GM12878 (cell line): ENCODE data around the gene SLC25A13. TPM values are rescaled to one million over a fixed set of nuclear protein-coding genes. Genes with fewer than 3 reads are reported as not detected.

Experiments
- ATAC-seq: fragments of 200-7000 bp; cut with Tn5 transposase; 3 replicates; pipeline ENCODE4 v1.9.1; 2020; ENCODE audit warnings: mild to moderate bottlenecking, moderate library complexity
- BruUV-seq: library from RNA; stranded (reverse); fragments of 400-500 nt; replicated peaks from 2 replicates; lab custom pipeline; 2021; lab: Mats Ljungman, UMichigan
- CTCF ChIA-PET: fragments of 300-600 bp; sonication (Branson Sonifier 250); formaldehyde crosslinking; extraction: SDS; loops from one replicate; lab custom pipeline; 2021; ENCODE audit warnings: inconsistent platforms; lab: Yijun Ruan, JAX
- POLR2A ChIA-PET: fragments of 350-600 bp; formaldehyde crosslinking; extraction: SDS; loops from one replicate; lab custom pipeline; 2021; ENCODE audit warnings: inconsistent platforms; lab: Charles Lee
- RAD21 ChIA-PET: fragments of 300-600 bp; sonication (Branson Sonifier 250); formaldehyde crosslinking; loops from one replicate; lab custom pipeline; 2023; ENCODE audit warnings: antibody characterized with exemption; ENCODE audit not compliant: unreplicated experiment; lab: Charles Lee
- SMC1A ChIA-PET: fragments of 300-600 bp; sonication (Branson Sonifier 250); formaldehyde crosslinking; loops from one replicate; lab custom pipeline; 2023; ENCODE audit not compliant: unreplicated experiment, uncharacterized antibody; lab: Charles Lee
- DNase-seq: peaks from one replicate; pipeline ENCODE4 v3.0.0-alpha.2; 2011; ENCODE audit warnings: low read depth, low spot score
- FAIRE-seq: peaks from 3 replicates; lab custom pipeline; 2011; peaks lifted over from hg19 to GRCh38; lab: Jason Lieb, UNC
- H2AFZ ChIP-seq: 2 replicates; pipeline ENCODE4 v1.6.0; 2011; ENCODE audit warnings: low read depth, low read length, control low read depth; ENCODE audit not compliant: control insufficient read depth
- H3K27ac ChIP-seq: 2 replicates; pipeline ENCODE4 v1.5.1; 2011; ENCODE audit warnings: control low read depth; ENCODE audit not compliant: control insufficient read depth, insufficient read depth
- H3K27me3 ChIP-seq, 2 experiments: replicated peaks in 1 of 2; 2 replicates each; pipeline versions ENCODE4 v1.6.0 to v1.6.1; 2011; ENCODE audit warnings: low read length in 1 of 2; ENCODE audit not compliant: control insufficient read depth in 2 of 2, insufficient read depth in 2 of 2
- H3K36me3 ChIP-seq, 2 experiments: 2 replicates each; pipeline ENCODE4 v1.5.1; 2011; ENCODE audit warnings: low read length in 1 of 2; ENCODE audit not compliant: control insufficient read depth in 2 of 2, insufficient read depth in 2 of 2
- H3K4me1 ChIP-seq: 2 replicates; pipeline ENCODE4 v1.6.1; 2011; ENCODE audit warnings: mild to moderate bottlenecking, low read length, moderate library complexity, mixed read lengths; ENCODE audit not compliant: control insufficient read depth, insufficient read depth
- H3K4me2 ChIP-seq: 2 replicates; pipeline ENCODE4 v1.6.0; 2011; ENCODE audit warnings: control low read depth; ENCODE audit not compliant: control insufficient read depth, insufficient read depth
- H3K4me3 ChIP-seq: fragments of 200-600 bp; sonication (generic); 2 replicates; pipeline ENCODE4 v1.5.1; 2016
- H3K79me2 ChIP-seq: 2 replicates; pipeline ENCODE4 v1.6.0; 2011; ENCODE audit warnings: low read length; ENCODE audit not compliant: control insufficient read depth, insufficient read depth
- H3K9ac ChIP-seq: 2 replicates; pipeline ENCODE4 v1.8.0; 2011; ENCODE audit warnings: low read length, control low read depth, mixed read lengths; ENCODE audit not compliant: control insufficient read depth, insufficient read depth
- H3K9me3 ChIP-seq: replicated peaks from 3 replicates; pipeline ENCODE4 v1.5.1; 2011; ENCODE audit warnings: mild to moderate bottlenecking, low read length; ENCODE audit not compliant: control insufficient read depth, insufficient read depth
- H4K20me1 ChIP-seq: 2 replicates; pipeline ENCODE4 v1.6.0; 2011; ENCODE audit not compliant: control insufficient read depth, insufficient read depth
- CEBPZ ChIP-seq: fragments of 150-350 bp; IDR thresholded peaks from 2 replicates; pipeline ENCODE4 v1.6.1; 2016; ENCODE audit warnings: low read depth, low read length
- E2F4 ChIP-seq: IDR thresholded peaks from 2 replicates; pipeline ENCODE4 v1.6.1; 2012; ENCODE audit warnings: low read depth, low read length, improper control_type of control experiment
- GABPA ChIP-seq: IDR thresholded peaks from 2 replicates; pipeline ENCODE4 v1.6.1; 2014; ENCODE audit warnings: antibody characterized with exemption, low read depth, mild to moderate bottlenecking, inconsistent platforms
- IRF5 ChIP-seq: fragments of 450-650 bp; IDR thresholded peaks from 2 replicates; pipeline ENCODE4 v1.6.1; 2017; ENCODE audit warnings: borderline replicate concordance
- NR2C2 ChIP-seq: IDR thresholded peaks from 2 replicates; pipeline ENCODE4 v1.6.1; 2011; ENCODE audit warnings: borderline replicate concordance, low read depth; ENCODE audit not compliant: control insufficient read depth, insufficient read length
- RAD21 ChIP-seq: IDR thresholded peaks from 2 replicates; pipeline ENCODE4 v1.6.1; 2011; ENCODE audit warnings: mild to moderate bottlenecking, low read depth, low read length, moderate library complexity; ENCODE audit not compliant: insufficient read depth
- RAD51 ChIP-seq: fragments of 450-650 bp; IDR thresholded peaks from 2 replicates; pipeline ENCODE4 v1.6.1; 2016; ENCODE audit warnings: moderate library complexity, mild to moderate bottlenecking, inconsistent platforms
- RUNX3 ChIP-seq: IDR thresholded peaks from 2 replicates; pipeline ENCODE4 v1.6.1; 2012; ENCODE audit warnings: low read length, inconsistent platforms
- SUZ12 ChIP-seq: fragments of 200-600 bp; sonication (generic); IDR thresholded peaks from one replicate; pipeline ENCODE4 v1.6.1; 2018; ENCODE audit warnings: antibody characterized with exemption, mild to moderate bottlenecking; ENCODE audit not compliant: unreplicated experiment
- TAF1 ChIP-seq: IDR thresholded peaks from 2 replicates; pipeline ENCODE4 v1.6.1; 2011; ENCODE audit warnings: mild to moderate bottlenecking, low read depth, low read length, borderline replicate concordance
- USF2 ChIP-seq: IDR thresholded peaks from 2 replicates; pipeline ENCODE4 v1.6.1; 2011; ENCODE audit warnings: low read depth, low read length, improper control_type of control experiment, borderline replicate concordance
- ZBTB11 ChIP-seq: fragments of 450-650 bp; formaldehyde crosslinking; IDR thresholded peaks from 2 replicates; pipeline ENCODE4 v1.5.0; 2022; ENCODE audit warnings: mild to moderate bottlenecking, missing genetic modification characterization
- ZNF274 ChIP-seq: IDR thresholded peaks from one replicate; pipeline ENCODE4 v1.8.0; 2011; ENCODE audit not compliant: insufficient read length, insufficient read depth
- WGBS: methylation state at CpG from one replicate; pipeline ENCODE4 v1.1.6; 2016; ENCODE audit warnings: low lambda C conversion rate; ENCODE audit not compliant: insufficient replicate concordance, insufficient coverage; ENCODE audit errors: missing lambda C conversion rate; 5-methylcytosine and 5-hydroxymethylcytosine counted together
- in situ Hi-C: fragments of 300-500 bp; cut with MboI; formaldehyde crosslinking; loops from 9 replicates; pipeline ENCODE4 v1.14.3; 2018; ENCODE audit warnings: mixed read lengths
- intact Hi-C: fragments of 100-400 bp; cut with micrococcal nuclease; formaldehyde crosslinking; loops from one replicate; pipeline ENCODE4 v1.14.2; 2022; ENCODE audit not compliant: unreplicated experiment
- polyA plus RNA-seq, 11 experiments: library from polyadenylated mRNA; depleted of rRNA in 4 of 11; unstranded in 6 of 11; stranded (reverse) in 5 of 11; fragments of >200 nt; fragmentation: Nextera tagmentation in 4 of 11; fragmentation: Illumina TruSeq in 1 of 11; extraction: Ambion mirVana in 4 of 11; extraction: Trizol in 1 of 11; gene quantifications; 1 replicate in 1 of 11; 2 replicates in 10 of 11; pipeline versions ENCODE4 v1.2.1 to v1.2.3, GENCODE V29; 2011 to 2016; ENCODE audit warnings: inconsistent platforms in 2 of 11, missing spikeins in 2 of 11, low read depth in 1 of 11
- total RNA-seq, 4 experiments: library from RNA; depleted of rRNA in 3 of 4; stranded (reverse); fragments of >200 nt in 3 of 4; fragmentation: Illumina TruSeq in 1 of 4; extraction: Trizol in 1 of 4; gene quantifications; 2 replicates each; pipeline versions ENCODE4 v1.2.1 to v1.2.3, GENCODE V29; 2013 to 2021

SLC25A13 gene
- total and polyA plus RNA-seq, 10 of the 15 experiments (the other 5 are each of a cell fraction or from before 2014, with no cell fraction given): 7.0 to 24.7 (median 18.6) TPM

- no peak for ATAC-seq
- ChIA-PET SMC1A (no interaction called here), RAD21 (no interaction called here), POLR2A (no interaction called here), CTCF (no interaction called here)
- DNase-seq: no peak
- 95% methylated on average over 2 of the region's 2 CpGs for WGBS
- Histone ChIP-seq H3K36me3 (peaks cover 0 to 3% of the 10 kb centered on the region in 2 experiments; a peak in 3 of 4 replicates), H2AFZ (no peak overlapping the region), H3K9me3 (peaks cover 9% of the 10 kb centered on the region; the same call in 2 of the 3 replicates), H3K27me3 (no peaks in the 10 kb centered on the region), H3K4me1 (peaks cover 11% of the 10 kb centered on the region), H3K27ac (no peak overlapping the region), H3K4me3 (no peak overlapping the region), H3K79me2 (peaks cover 5% of the 10 kb centered on the region), H3K4me2 (no peak overlapping the region), H4K20me1 (no peaks in the 10 kb centered on the region), H3K9ac (no peak overlapping the region)
- in situ Hi-C loops: no loop called here
- intact Hi-C loops: no loop called here
- no TSS peak for BruUV-seq
- no peak for TF ChIP-seq IRF5
- no peak for TF ChIP-seq ZNF274
- no peak for TF ChIP-seq ZBTB11 (CRISPR knock-in tag)
- no peak for TF ChIP-seq E2F4
- no peak for TF ChIP-seq SUZ12
- TF ChIP-seq USF2: no peak
- TF ChIP-seq TAF1: no peak
- no peak for TF ChIP-seq RUNX3
- no peak for TF ChIP-seq RAD51
- TF ChIP-seq CEBPZ: no peak
- TF ChIP-seq GABPA: no peak
- TF ChIP-seq NR2C2: no peak
- TF ChIP-seq RAD21: no peak
- FAIRE-seq: no peak
Measured at GRCh38 chr7:96284240-96284639, 37.7 kb downstream of the SLC25A13 start.
